Measurements from ENCODE around the gene SAP30BP.

Gene SAP30BP

GRCh38 chr17:75756451-75757085 lies 89.4 kb downstream of the SAP30BP start:
- TF ChIP-seq MAX (IDR thresholded peaks at IDR 0.05) (no peak), TEAD4 (IDR thresholded peaks at IDR 0.05) (no peak), TAF1 (IDR thresholded peaks at IDR 0.05; ENCODE audit: low read depth) (no peak), CEBPB (IDR thresholded peaks at IDR 0.05) (no peak), USF1 (IDR thresholded peaks at IDR 0.05) (no peak), REST (IDR thresholded peaks at IDR 0.05; ENCODE audit: low read depth) (no peak), FOXM1 (IDR thresholded peaks at IDR 0.05; ENCODE audit: borderline replicate concordance, low read depth) (no peak), TCF12 (IDR thresholded peaks at IDR 0.05; ENCODE audit: low read depth) (no peak), NFIC (IDR thresholded peaks at IDR 0.05) (no peak), EGR1 (IDR thresholded peaks at IDR 0.05) (no peak)

- no peak for TF ChIP-seq ZBTB7A (IDR thresholded peaks at IDR 0.05; ENCODE audit: low read depth)
- no peak for TF ChIP-seq FOXM1 (IDR thresholded peaks at IDR 0.05; ENCODE audit: borderline replicate concordance, low read depth)
- TF ChIP-seq TEAD4 (IDR thresholded peaks at IDR 0.05) = no peak
- no peak for TF ChIP-seq USF1 (IDR thresholded peaks at IDR 0.05)
- TF ChIP-seq EGR1 (IDR thresholded peaks at IDR 0.05) = no peak
- no peak for TF ChIP-seq REST (IDR thresholded peaks at IDR 0.05; ENCODE audit: low read depth)
- no peak for TF ChIP-seq NFIC (IDR thresholded peaks at IDR 0.05)
- TF ChIP-seq CREB1 (IDR thresholded peaks at IDR 0.05; ENCODE audit: low read depth) = no peak
- TF ChIP-seq YY1 (IDR thresholded peaks at IDR 0.05; ENCODE audit: low read depth) = no peak
- TF ChIP-seq TCF12 (IDR thresholded peaks at IDR 0.05; ENCODE audit: low read depth) = no peak
- no peak for TF ChIP-seq MAX (IDR thresholded peaks at IDR 0.05)
- no peak for TF ChIP-seq EP300 (IDR thresholded peaks at IDR 0.05; ENCODE audit: borderline replicate concordance)
- no peak for TF ChIP-seq CEBPB (IDR thresholded peaks at IDR 0.05)
- TF ChIP-seq RAD21 (IDR thresholded peaks at IDR 0.05; ENCODE audit: low read depth) = no peak
- no peak for TF ChIP-seq TAF1 (IDR thresholded peaks at IDR 0.05; ENCODE audit: low read depth)
Observed at GRCh38 chr17:75757086-75757681, 90.0 kb downstream of the SAP30BP start.
